Measurements from ENCODE around the gene FXYD5.
"Not testable (repeated sequence)": the region's sequence is repeated elsewhere in the genome, so short reads cannot be mapped to it uniquely, and the experiment has no call there.

Gene FXYD5

DNA sequence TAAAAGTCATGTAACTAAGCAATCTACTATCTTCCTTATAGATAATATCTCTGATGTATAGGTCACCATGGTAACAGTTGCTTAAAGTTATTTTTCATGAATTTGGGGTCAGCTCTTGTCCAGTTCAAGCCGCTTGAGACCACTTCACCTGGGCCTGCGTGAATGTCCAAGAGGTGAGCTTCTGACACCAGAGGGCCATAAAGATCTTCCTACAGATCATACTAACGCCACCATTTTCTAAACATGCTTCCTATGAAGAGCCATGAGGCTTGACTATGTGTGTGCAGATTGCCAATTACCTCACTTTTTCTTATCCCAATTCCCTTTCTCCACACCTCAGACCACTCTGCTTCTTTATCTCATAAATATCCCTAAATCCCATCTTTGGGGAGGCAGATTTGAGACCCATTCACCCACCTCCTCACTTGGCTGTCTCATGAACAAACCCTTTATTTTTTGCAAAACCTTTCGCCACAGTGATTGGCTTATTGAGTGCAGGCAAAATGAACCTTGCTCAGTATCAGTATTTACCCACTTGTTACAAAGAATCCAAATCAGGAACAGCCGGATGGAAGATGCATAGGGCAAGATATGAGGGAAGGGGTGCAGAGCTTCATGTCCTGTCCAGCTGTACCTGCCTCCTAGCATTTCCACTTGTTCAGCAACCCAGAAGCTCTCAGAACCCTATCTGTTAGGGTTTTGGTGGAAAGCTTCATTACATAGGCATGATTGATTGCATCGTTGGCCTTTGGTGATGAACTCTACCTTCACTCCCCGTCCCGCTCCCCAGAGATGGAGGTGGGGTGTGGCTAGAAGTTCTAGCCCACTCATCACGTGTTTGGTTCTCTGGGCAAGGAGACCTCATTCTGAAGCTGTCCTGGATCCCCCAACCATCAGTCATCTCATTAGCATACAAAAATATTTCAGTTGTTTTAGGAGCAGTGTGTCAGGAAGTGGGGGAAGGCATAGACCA lies 39.8 kb downstream of the FXYD5 start:
- DNase-seq, result no peak

DNA sequence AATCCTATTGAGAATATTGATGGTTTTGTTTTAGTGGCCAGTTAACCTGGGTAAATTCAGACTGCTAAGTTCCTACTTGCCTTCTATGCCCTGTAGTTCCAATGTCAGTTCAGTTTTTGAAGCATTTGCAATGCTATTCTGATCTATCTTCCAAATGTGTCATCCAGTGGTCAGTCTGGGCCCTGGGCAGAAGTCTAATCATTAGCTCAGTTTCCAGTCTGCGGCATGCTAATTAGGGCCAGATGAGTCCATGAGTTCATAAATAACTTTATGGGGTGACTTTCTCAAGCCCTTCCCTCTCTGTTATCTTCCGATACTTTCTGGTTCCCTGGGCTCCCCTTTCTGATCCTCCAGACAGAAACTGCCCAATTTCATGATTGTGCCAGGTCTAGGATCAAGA lies 41.3 kb downstream of the FXYD5 start:
- DNase-seq, result no peak

GRCh38 chr19:35196861-35197260 lies 42.3 kb downstream of the FXYD5 start:
- DNase-seq, result not testable (repeated sequence)

GRCh38 chr19:35199481-35199880 lies 44.9 kb downstream of the FXYD5 start:
- DNase-seq, result no peak

- peak; percentile 11 for DNase-seq
Observed at GRCh38 chr19:35202722-35203688, 48.5 kb downstream of the FXYD5 start.

- DNase-seq, result no peak
Observed at GRCh38 chr19:35204799-35205732, 50.5 kb downstream of the FXYD5 start.

DNA sequence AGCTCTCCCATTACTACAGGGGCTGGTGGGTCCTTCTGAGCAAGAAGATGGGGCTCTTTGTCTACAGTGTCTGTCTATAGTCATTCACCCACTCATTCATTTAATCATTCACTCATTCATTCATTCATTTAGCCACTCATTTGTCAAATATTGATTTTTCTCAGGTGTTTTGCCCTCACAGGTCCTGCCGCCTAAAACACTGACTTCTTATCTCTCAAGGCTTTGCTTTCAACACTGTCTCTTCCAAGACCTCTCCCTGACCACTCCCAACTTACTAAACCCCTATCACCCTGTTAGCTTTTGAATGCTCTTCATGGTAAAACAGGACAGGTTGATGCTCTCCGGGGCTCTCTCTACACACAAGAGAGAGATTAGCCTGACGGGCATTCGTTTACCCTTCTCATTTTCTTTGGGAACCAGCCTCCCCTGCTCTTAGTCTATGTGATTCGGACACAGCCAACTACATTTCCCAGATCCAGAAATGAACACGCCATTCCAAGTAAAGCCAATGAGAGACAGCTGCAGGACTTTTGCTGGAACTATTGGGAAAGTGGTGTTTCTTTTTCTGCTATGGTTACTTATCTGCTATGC lies 51.3 kb downstream of the FXYD5 start:
- DNase-seq, result no peak

DNA sequence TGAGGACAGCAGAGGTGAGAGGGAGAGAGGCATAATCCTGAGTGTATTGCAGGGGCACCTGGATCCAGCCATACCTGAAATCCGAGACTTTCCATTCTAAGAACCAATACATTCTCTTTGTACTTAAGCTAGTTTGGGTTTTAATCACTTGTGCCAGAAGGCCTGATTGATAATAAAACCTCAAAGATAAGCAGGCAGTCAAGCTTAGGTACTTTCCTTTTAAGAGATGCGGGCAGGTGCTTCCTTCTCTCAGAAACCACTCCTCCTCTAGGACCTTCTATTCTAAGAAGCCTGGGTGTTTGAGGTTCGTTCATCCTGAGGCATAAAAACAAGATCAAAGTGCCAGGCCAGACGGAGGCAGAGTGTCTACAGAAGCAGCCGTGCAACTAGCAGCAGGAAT lies 51.8 kb downstream of the FXYD5 start:
- no peak for DNase-seq

- DNase-seq, result no peak
Observed at GRCh38 chr19:35206855-35207254, 52.3 kb downstream of the FXYD5 start.

DNA sequence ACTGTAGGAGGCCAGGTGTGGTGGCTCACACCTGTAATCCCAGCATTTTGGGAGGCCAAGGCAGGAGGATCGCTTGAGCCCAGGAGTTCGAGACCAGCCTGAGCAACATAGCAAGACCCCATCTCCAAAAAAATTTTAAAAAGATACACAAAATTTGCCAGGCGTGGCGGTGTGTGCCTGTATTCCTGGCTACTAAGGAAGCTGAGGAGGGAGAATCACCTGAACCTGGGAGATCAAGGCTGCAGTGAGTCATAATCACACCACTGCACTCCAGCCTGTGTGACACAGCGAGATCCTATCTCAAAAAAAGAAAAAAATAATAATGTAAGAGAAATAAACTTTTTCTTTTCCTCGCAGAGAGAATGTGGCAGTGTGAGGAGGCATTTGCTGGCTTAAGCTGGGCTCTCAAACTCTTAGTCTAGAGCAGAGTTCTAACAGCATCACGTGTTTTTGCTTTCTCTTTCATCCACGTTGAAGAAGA lies 52.9 kb downstream of the FXYD5 start:
- no peak for DNase-seq

DNA sequence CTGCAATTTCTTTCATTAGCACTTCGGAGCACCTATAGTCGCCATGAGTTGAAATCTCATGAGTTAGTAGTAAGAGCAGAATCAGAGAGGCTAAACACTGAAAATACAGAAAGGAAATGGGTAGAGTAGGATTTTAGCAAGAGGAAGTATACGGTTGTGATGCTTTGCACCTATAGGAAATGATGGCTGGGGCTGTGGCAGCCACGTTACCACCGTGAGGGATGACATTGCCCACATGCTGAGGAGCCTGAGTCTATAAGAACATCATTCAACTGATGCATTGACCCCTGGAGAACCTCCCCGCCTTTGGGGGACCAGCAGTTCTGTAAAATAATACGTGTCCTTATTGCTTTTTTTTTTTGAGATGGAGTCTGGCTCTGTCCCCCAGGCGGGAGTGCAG lies 53.6 kb downstream of the FXYD5 start:
- DNase-seq, result no peak

GRCh38 chr19:35209646-35210045 lies 55.1 kb downstream of the FXYD5 start:
- no peak for DNase-seq

DNA sequence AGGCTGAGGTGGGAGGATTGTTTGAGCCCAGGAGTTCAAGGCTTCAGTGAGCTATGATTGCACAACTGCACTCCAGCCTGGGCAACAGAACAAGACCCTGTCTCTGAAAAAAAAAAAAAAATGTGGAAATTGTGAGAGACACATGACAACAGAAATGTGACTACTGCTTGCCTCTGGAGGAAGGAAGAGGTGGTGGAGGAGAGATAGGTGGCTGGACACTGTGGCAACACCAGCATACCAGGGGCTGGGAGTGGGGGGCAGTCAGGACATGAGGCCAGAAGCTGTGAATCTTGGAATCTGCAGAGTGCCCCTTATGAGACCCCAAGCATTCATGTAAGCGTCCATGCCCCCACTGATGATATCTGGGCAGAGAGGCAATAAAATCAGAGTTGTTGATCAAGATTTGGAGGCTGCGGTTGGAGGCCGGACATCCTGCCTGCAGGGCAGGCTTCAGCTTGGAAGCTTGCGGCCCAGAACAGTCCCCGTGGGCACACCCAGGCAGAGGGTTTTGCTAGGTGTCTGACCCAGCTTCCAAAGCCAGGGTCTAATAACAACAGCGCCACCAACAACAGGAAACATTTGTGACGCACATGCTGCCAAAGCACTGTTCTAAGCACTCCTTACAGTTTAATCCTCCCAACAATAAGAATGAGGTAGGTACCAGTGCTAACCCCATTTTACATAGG lies 57.2 kb downstream of the FXYD5 start:
- no peak for DNase-seq

GRCh38 chr19:35212241-35212640 lies 57.7 kb downstream of the FXYD5 start:
- DNase-seq, result no peak

- DNase-seq, result peak; percentile 83
Observed at GRCh38 chr19:35213663-35214632, 59.4 kb downstream of the FXYD5 start.

DNA sequence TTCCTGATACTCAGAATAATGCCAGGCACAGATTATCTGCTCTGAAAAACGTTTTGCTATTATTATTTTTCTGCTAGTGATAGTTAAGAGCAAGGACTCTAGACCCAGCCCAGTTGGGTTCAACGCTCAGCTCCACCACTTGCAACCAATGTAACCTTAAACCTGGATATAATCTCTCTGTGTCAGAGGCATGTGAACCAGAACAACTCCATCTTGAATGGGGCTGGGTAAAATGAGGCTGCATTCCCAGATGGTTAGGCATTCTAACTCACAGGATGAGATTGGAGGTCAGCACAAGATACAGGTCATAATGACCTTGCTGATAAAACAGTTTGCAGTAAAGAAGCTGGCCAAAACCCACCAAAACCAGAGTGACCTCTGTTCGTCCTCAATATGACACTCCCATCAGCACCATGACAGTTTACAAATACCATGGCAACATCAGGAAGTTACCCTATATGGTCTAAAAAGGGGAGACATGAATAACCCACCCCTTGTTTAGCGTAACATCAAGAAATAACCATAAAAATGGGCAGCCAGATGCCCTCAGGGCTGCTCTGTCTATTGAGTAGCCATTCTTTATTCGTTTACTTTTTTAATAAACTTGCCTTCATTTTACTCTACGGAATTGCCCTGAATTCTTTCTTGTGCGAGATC lies 60.4 kb downstream of the FXYD5 start:
- no peak for DNase-seq

GRCh38 chr19:35216016-35216832 lies 61.7 kb downstream of the FXYD5 start:
- DNase-seq, result no peak

Data from NCI-H2171 treated with DMSO at 0.1 percent for 48 hours (cell line).